ENCODE data around the gene TUBB4A. TPM values are rescaled to one million over a fixed set of nuclear protein-coding genes. Genes with fewer than 3 reads are reported as not detected.

Gene TUBB4A
- total RNA-seq, 4 donors from 2014 or later: 1.7 to 2.5 (median 2.0) TPM

GRCh38 chr19:6446452-6446851 lies 55.7 kb downstream of the TUBB4A start:
- DNase-seq (no peak), ATAC-seq (no peak)
- TF ChIP-seq POLR2A (IDR thresholded peaks at IDR 0.05) (no peak), CTCF (IDR thresholded peaks at IDR 0.05 in 4 of 5, conservative IDR thresholded peaks at IDR 0.05 in 1 of 5) (no peak)
- Histone ChIP-seq H3K9me3 (no peaks in the 10 kb centered on the region), H3K27me3 (no peaks in the 10 kb centered on the region), H3K4me1 (no peaks in the 10 kb centered on the region), H3K27ac (no peak overlapping the region), H3K4me3 (no peak overlapping the region), H3K36me3 (peaks cover 0 to 18% of the 10 kb centered on the region in 2 donors)
- intact Hi-C loops (cut with DNase I; ENCODE audit: low total_unique reads) (no loop called here), in situ Hi-C loops (cut with MboI; ENCODE audit: low sequenced_read_pairs in 4 of 4) (no loop called here)

Other genes with a start within 250 kb of the TUBB4A start
- gene MLLT1, start 222.3 kb downstream of the TUBB4A start, total RNA-seq: 10 to 100 TPM; 13.9 to 37.7 (median 24.4) TPM
- not detected for gene ACER1, start 168.7 kb downstream of the TUBB4A start, total RNA-seq
- gene CLPP, start 140.8 kb downstream of the TUBB4A start, total RNA-seq: 100 to 1,000 TPM; 143 to 168 (median 163) TPM
- 100 to 1,000 TPM in 1 of 4 donors, 10 to 100 TPM in 3; 42.2 to 112 (median 90.4) TPM for gene ALKBH7, start 129.5 kb downstream of the TUBB4A start, total RNA-seq
- gene PSPN, start 126.4 kb downstream of the TUBB4A start, total RNA-seq: under 1 TPM; 0.15 to 0.75 (median 0.43) TPM
- gene GTF2F1, start 109.1 kb downstream of the TUBB4A start, total RNA-seq: 10 to 100 TPM; 11.4 to 34.8 (median 22.4) TPM
- 100 to 1,000 TPM in 1 of 4 donors, 10 to 100 TPM in 3; 49.1 to 124 (median 85.6) TPM for gene KHSRP, start 77.5 kb downstream of the TUBB4A start, total RNA-seq
- under 1 TPM in 1 of 4 donors, not detected in 3; 0.42 TPM for gene SLC25A41, start 68.5 kb downstream of the TUBB4A start, total RNA-seq
- 10 to 100 TPM; 61.7 to 73.6 (median 65.0) TPM for gene SLC25A23, start 42.5 kb downstream of the TUBB4A start, total RNA-seq
- under 1 TPM in 1 of 4 donors, not detected in 3; 0.75 TPM for gene CRB3, start 38.0 kb downstream of the TUBB4A start, total RNA-seq
- 1 to 10 TPM in 1 of 4 donors, under 1 TPM in 2, not detected in 1; 0.27 to 1.2 (median 0.29) TPM for gene DENND1C, start 20.5 kb downstream of the TUBB4A start, total RNA-seq
- gene TNFSF9, start 28.7 kb upstream of the TUBB4A start, total RNA-seq: 1 to 10 TPM in 2 of 4 donors, not detected in 2; 1.1 to 1.8 TPM
- not detected for gene CD70, start 88.8 kb upstream of the TUBB4A start, total RNA-seq
- gene TNFSF14, start 167.9 kb upstream of the TUBB4A start, total RNA-seq: not detected
- 100 to 1,000 TPM in 1 of 4 donors, 10 to 100 TPM in 3; 25.9 to 121 (median 70.6) TPM for gene C3, start 218.3 kb upstream of the TUBB4A start, total RNA-seq
- gene GPR108, start 235.3 kb upstream of the TUBB4A start, total RNA-seq: 10 to 100 TPM; 22.6 to 40.3 (median 32.3) TPM
- gene TRIP10, start 237.4 kb upstream of the TUBB4A start, total RNA-seq: 100 to 1,000 TPM; 130 to 237 (median 178) TPM

Data from gastrocnemius medialis (tissue), 4 donors.